ENCODE measurements around the gene RADIL. TPM values are rescaled to one million over a fixed set of nuclear protein-coding genes. Genes with fewer than 3 reads are reported as not detected.

The RADIL gene
- total and polyA plus RNA-seq, 9 of the 15 experiments (the other 6 are each of a cell fraction or from before 2014, with no cell fraction given), result 0.06 to 8.1 (median 1.9) TPM; not detected in 1

GRCh38 chr7:4820405-4820966, 63.0 kb downstream of the RADIL start:
- no peaks in the 10 kb centered on the region for H4K20me1 ChIP-seq (replicated peaks; ENCODE audit: control insufficient read depth, insufficient read depth, low read length)
- peaks cover 0 to 9% of the 10 kb centered on the region in 2 experiments; a peak in 1 of 5 replicates for H3K27me3 ChIP-seq (ENCODE audit: control insufficient read depth in 2 of 2, insufficient read depth in 2 of 2, low read length in 2 of 2)
- no peaks in the 10 kb centered on the region for H3K79me2 ChIP-seq (ENCODE audit: control insufficient read depth, insufficient read depth, low read length)
- ChIA-PET POLR2A (interaction anchor here (1.4 kb wide), 1 partner anchor 8 kb away, joined by 3 read pairs; no protein-coding TSS in a partner anchor), CTCF (ENCODE audit: low intra/inter-chr PET ratio) (no interaction called here)
- no peak overlapping the region for H3K4me2 ChIP-seq (ENCODE audit: insufficient read depth, low read length)
- no TSS peak for BruUV-seq (replicated peaks)
- H3K9me3 ChIP-seq (replicated peaks; ENCODE audit: control insufficient read depth, insufficient read depth, low read depth, low read length), result no peaks in the 10 kb centered on the region
- intact Hi-C loops (cut with micrococcal nuclease) (no loop called here), in situ Hi-C loops (cut with MboI) (no loop called here)
- DNase-seq (ENCODE audit: extremely low read depth in 1 of 4, low spot score in 3 of 4), result no peak
- H3K9ac ChIP-seq (ENCODE audit: insufficient read depth in 1 of 2, low read depth in 2 of 2, low read length in 2 of 2), result no peak overlapping the region; a peak in 1 of 4 replicates
- no peak overlapping the region for H3K27ac ChIP-seq (ENCODE audit: extremely low read depth, low read depth, low read length)
- TF ChIP-seq MAFK (IDR thresholded peaks at IDR 0.05; ENCODE audit: low read length) (no peak), E2F5 (CRISPR knock-in tag; IDR thresholded peaks at IDR 0.05) (no peak)
- H2AFZ ChIP-seq (ENCODE audit: low read depth, low read length), result no peak overlapping the region
- H3K4me3 ChIP-seq, result no peak overlapping the region
- ATAC-seq, result peak; percentile 34
- FAIRE-seq, result no peak
- peaks cover 0 to 57% of the 10 kb centered on the region in 2 experiments; a peak in 2 of 5 replicates for H3K4me1 ChIP-seq (replicated peaks in 1 of 2; ENCODE audit: control insufficient read depth in 2 of 2, insufficient read depth in 2 of 2, low read length in 2 of 2)
- H3K9me1 ChIP-seq (ENCODE audit: control insufficient read depth, insufficient read depth, low read length), result no peaks in the 10 kb centered on the region
- WGBS (ENCODE audit: insufficient coverage, low coverage, missing lambda C conversion rate), result 46% methylated on average over 11 of the region's 19 CpGs
- no peaks in the 10 kb centered on the region for H3K36me3 ChIP-seq (ENCODE audit: control insufficient read depth, insufficient read depth, low read length)
